GM19372 (cell line): ENCODE measurements around the gene FARS2.

Experiments
- ATAC-seq: cut with Tn5 transposase; IDR thresholded peaks from one replicate; pipeline ENCODE4 v1.9.1; 2021; ENCODE audit warnings: mild to moderate bottlenecking, low read depth, moderate library complexity; ENCODE audit not compliant: unreplicated experiment

FARS2 gene

DNA sequence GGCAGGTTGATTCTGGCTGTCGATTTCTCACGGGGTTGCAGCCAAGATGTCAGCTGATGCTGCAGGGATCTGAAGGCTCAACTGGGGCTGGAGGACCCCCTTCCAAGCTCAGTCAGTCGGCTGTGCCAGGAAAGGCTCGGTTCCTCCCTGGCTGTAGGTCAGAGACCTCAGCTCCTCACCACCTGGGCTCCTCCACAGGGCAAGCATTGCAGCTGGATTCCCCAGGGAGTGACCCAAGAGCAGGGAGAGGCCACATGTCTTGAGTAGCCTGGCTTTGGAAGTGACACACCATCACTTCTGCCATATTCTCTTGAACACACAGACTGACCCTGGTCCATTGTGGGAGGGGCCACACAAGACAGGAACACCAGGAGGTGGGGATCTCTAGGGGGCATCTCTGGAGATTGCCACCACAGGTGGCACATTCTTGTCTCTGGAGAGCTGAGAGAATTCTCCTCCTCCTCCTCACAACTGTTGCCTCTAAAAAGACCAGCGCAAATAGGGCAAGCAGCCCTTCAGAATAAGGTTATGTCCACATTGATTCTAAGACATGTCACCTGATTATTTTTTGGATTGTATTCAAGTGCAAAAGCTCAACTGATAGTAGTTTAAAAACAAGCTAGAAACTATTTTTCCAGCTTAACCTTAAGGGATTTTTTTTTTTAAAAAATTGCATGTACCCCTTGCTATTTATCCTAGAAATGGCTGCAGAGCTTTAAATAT lies 474.9 kb downstream of the FARS2 start:
- ATAC-seq, result no peak

DNA sequence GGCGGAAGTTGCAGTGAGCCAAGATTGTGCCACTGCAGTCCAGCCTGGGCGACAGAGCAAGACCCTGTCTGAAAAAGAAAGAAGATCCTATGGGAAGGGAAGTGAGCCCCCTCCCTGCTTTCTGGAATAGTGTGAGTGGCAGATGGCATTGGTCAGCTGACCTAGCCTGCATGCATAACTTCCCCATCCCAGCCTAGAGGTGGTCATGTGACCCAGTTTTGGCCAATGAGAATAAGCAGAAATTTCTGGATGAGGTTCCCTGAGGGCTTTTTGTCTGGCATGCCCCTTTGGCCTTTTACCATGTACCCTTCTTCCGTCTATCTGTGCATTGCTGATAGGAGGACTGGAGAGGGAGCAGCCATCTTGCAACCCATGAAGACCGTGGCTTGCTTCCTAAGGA lies 476.1 kb downstream of the FARS2 start:
- no peak for ATAC-seq

DNA sequence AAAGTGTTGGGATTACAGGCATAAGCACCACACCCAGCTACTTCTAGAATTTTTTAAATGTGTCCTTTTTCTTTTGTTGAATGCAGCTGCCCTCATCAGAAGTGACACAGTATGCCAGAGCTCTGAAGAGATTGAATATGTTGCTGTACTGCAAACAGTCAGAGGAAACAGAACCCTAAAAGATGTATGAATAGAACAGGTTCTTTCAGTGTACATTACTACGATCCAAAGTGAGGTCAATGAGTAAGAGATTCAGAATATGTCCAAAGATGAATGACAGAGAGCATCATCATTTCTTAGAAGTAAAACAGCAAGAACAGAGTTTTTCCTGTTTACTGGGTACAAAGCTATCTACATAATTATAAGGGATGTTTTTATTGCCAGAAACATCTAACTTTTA lies 476.9 kb downstream of the FARS2 start:
- ATAC-seq, result no peak

DNA sequence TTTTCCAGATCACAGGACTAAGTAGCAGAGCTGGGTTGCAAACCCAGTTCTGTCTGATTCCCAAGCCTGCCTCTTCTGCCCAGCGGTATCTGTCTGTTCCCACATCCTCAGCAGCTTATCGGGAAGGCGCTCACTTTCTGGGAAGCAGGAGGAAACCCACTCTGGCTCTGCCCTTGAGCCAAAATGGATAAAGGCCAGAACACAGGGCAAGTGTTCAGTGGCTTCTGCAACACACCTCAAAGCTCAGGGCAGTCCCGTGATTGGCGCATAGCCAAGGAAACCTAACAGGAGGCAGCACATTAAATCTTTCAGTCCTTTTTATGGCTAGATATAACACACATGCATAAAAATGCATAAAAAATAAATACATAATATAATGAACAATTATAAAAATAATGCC lies 483.2 kb downstream of the FARS2 start:
- no peak for ATAC-seq

DNA sequence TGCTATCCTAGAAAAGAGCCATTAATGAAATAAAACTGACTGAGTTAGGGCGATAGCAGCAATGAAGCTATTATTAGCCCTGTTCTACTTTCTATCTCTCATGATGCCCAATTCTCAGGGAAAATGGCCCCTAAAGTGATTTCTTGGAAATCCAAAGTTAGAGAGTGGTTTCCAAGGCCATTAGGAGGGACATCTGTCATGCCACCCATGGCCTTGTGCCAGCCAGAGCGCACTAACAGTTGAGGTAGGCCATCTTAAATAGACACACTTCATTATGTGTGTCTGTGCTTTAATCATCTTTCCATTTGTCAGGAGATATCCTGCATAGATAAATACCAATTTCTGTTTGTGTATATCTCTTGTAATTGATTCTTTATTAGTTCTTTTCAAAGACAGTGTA lies 483.8 kb downstream of the FARS2 start:
- ATAC-seq, result no peak

DNA sequence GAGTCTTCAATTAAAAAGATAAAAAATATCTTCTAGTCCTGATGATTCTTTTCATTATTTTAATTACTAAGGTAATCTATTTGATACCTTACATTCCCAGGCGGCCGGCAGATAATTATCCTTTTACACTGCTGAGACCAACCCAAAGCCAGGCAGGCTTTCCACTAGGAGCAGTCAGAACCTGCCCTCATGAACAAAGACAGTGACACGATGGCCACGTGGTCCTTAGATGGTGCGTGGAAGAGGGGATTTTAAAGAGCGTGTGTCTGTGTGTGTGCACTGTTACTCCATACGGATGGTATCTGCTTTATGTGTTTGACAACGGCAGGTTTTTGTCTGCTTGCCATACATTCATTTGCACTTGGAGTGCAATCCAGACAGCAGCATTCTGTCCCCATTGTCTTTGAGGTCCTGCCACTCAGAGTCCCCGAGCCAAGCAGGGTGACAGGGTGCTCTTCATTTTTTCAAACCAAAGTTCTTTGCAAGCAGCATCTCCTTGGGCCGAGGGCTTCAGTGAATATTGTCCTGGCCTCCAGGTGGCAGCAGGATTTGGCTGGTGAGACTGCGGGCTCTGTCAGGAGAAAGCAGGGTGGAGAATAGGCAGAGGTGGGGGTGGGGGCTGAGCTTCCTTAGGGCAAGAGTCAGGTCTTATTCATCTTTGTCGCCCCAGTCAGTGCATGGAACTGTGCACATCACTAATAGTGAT lies 484.9 kb downstream of the FARS2 start:
- ATAC-seq, result no peak

DNA sequence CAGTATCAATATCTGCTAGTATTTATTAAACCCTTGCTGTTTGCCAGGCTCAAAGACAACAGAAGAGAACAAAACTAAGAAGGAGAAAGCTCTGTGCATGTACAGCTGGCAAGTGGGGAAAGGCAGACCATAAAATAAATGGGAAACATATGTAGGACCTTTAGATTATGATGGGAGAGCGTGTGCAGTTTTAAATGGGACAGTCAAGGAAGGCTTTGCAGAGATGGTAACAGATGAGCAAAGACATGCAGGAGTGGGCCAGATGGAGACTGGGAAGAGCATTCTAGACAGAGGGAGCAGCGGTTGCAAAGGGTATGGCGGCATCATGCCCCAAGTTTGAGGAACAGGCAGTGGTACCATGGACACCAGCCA lies 485.4 kb downstream of the FARS2 start:
- ATAC-seq, result no peak

DNA sequence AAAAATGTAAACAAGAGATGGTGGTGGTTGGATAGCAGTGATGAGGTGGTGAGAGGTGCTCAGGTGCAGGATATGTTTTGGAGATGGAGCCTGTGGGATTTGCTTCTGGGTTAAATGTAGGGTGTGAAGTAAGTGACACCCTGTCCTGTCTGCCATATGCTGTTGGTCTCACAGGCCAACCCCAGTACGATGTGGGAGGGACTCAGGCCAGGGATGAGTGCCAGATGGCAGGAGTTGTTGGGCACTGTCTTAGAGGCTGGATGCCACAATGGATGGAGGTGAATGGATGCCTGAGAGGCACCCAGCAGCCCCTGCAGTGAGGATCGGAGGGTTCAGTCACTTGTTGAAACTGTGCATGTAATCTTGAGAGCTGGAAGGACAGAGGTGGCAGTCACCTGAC lies 486.1 kb downstream of the FARS2 start:
- ATAC-seq, result no peak

DNA sequence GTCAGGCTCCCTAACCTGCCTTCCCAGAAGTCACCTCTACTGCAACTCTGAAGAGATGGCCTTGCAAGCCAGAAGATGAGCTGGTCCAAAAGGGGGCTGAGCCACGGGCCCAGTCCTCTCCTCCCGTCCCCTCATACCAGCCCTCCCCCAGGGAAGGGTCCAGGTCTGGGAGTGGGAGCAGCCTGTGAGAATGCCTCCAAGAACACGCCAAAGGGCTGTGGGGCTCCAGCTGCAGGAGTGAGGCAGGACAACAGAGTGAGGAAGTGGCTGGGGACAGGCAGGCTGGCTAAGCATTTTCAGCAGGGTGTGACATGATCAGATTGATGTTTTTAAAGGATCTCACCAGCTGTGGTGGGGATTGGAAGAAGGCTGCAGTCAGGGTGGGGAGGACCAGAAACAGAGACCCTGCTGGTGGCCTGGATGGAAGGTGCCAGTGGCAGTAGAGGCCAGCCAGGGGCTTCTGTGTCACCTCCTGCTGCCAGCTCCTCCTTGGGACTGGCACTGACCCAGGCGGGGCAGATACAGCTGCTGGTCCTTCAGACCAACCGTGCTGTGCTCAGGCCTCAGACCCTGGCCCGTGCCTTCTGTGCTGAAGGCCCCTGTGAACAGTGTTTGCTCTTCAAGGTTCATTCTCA lies 487.8 kb downstream of the FARS2 start:
- ATAC-seq, result no peak

DNA sequence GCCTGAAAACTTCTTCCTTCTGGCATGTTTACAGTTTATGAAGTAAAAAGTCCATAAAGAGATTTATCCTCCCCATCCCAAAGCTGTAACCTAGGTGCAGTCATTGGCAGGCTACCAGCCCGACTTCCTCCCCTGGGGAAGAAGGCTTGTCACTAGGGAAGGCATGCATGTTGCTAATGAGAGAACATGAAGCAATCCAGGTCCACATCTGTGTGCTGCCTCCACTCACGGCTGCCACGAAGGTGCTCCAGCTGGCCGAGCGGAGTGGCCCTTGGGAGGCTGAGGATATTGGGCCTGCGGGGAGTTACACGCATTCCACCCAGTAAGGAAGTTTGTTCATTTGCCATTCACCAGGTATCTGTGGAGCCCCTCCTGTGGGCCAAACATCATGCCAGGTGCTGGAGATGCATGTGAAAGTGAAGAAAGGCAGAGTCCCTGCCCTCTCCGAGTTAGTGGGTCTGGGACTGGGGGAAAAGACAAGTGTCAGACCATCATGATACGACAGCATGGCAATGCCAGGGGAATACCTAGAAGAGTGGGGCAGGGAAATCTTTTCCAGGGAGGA lies 488.4 kb downstream of the FARS2 start:
- ATAC-seq, result no peak

DNA sequence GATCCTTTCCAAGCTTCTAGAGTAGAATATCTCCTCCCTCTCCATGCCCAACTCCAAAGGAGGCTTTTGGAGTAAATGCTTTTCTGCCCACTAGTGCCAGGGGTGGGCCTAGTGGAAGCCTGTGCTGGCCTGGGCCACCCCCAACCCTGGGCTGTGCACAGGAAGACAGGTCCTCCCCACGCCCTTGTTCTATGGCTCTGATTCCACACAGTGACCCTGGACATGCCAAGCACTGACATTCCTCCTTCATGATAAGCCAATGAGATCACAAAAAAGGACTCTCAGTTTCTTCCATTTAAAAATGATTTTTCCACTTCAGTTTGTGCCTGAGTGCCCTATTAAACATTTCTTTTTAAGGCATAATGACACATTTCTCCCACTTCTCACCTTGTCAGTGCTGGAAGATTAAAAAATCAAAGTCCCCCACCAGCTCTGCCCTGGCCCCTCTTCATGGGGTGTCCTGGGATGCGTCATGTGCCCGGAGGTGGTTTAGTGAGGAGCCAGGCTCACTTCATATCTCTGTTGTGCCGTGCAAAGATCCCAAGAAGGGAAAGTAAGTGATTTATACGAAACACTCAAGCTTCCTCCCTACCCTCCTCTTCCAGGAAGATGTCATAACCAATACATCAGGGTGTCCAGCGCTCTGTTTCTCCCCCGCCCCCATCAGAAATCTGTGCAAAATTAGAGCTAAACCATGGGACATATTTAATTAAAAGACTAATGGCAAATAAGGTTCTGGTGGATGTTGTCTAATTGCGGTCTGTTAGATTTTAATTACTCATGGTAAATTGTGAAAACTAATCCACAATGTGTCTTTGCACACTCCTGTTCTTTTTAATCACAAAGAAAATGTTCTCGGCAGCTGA lies 490.4 kb downstream of the FARS2 start:
- no peak for ATAC-seq

DNA sequence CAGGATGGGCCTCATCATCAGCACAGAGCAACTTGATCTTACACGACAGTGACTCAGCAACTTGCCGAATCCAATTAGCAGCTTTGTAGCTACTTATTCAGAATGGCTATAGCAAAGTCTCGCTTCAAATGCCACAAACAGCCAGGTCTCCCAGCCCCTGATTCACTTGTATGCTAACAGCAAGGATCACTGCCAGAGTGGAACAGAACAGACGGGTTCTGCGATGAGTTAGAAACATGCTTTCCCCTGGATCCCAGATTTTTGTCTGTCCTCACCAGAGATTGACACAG lies 491.0 kb downstream of the FARS2 start:
- ATAC-seq, result no peak

DNA sequence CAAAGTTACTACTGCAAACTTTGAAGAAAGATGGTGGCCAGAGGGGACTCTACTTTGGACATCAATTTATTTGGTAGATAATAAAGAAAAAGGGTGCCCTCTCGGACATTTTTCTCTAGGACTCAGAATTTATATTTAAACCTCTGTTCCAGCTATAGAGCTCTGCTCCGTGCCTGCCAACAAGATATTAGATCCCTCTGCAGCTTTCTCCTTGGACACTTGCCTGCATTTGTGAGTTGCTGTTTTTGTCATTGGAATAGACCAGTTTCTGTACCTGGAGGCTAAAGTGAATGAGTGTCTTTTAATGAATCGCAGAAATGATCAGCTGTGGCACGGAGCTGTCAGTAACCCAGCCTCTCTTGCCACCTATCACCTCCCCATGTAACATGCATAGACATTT lies 491.9 kb downstream of the FARS2 start:
- ATAC-seq, result no peak

DNA sequence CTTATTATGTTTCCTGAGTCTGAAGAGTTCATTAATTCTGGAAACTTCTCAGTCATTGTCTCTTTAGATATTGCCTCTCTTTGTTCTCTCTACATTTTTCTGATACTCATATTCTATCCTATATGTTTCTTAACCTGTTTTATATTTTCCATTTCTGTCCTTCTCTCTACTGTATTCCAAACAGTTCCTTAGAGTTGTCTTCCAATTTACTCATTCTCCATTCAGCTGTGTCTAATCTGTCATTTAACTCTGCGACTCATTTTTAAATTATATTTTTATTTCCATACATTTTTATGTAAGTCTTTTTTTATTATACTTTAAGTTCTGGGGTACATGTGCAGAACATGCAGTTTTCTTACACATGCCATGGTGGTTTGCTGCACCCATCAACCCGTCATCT lies 493.6 kb downstream of the FARS2 start:
- ATAC-seq, result no peak

DNA sequence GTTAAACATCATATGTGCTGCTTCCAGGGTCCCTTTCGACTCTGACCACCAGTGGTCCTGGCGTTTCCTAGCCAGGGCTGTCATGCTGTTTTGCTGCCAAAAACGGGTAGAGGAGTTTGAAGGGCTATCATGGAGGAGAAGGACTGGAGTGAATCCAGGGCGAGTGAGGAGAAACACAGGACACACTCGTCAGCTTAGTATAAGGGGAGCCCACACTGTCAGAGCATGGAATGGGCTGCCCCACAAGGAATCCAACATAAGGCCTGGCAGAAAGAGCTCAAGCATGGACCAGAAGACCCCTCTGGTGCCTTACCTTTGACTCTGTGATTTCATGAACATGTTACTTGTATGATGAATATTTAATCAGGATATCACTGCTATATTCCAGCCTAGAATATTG lies 498.3 kb downstream of the FARS2 start:
- ATAC-seq, result no peak

DNA sequence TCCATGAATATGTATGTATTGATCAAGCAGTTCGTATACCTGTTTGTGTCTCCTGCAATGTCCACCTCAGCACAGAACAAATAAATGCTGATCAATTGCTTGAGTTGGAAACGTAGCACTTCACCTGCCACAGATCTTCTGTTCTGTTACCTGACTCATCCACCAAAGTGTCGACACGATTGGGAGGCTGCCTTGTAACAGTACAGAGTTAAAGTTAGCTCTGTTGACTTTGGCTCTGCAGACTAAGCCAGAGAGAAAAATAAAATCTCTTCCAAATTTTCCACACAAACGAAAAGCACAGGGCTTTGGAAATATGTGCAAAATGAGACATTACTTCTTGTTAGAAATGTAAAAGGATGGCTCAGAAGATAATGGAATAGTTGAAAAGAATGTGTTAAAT lies 500.1 kb downstream of the FARS2 start:
- no peak for ATAC-seq

DNA sequence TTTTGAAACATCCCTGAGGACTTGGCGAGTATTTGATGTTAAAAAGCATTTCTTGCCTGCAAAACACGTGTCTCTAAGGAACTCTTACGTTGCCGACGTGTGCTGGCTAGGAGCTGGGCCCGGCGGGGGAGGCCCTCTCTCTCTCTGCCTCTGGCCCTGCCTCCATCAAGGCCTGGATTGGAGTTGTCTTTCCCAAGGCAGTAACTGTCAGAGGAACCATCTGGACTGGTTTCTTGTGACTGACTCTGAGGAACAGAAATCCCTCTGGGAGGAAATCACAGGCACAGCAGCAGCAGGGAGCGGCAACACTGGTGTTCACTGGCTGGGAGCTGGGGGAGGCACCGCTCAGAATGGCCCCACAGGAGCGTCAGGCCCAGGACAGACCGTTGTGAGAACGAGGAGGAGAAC lies 501.3 kb downstream of the FARS2 start:
- ATAC-seq, result no peak

DNA sequence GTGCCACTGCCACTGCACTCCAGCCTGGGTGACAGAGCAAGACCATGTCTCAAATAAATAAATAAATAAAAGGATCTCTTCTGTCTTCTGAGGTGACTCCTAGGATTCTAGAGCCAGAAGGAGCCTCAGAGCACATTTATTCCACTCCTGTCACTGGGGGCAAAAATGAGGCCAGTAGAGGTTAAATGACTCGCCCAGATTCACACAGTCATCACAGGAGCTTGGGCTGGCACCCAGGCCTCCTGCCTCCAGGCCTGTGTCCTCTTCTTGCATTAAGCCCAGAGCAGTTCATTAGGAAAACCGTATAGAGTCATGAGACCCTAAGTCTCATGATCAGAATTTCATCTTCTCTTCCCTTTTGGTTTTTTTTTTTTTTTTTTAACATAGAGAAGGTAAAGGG lies 502.1 kb downstream of the FARS2 start:
- no peak for ATAC-seq

DNA sequence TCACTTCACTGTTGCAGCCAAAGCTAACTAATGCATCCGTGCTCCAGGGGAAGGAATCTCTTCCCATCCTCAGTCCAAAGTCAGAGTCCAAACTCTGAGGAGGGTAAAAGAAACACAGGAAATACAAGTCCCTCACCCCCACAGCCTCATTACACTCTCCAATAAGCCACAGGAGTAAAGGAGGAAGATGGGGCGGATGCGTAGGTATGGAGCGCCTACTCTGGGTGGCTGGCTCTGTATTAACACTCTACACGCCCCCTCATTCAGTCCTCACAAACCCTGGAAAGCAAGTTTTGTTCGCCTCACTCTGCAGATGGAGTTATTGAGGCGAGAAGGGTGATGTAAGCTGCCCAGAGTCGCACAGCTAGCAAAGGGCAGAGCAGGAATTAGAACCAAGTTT lies 502.6 kb downstream of the FARS2 start:
- ATAC-seq, result no peak

DNA sequence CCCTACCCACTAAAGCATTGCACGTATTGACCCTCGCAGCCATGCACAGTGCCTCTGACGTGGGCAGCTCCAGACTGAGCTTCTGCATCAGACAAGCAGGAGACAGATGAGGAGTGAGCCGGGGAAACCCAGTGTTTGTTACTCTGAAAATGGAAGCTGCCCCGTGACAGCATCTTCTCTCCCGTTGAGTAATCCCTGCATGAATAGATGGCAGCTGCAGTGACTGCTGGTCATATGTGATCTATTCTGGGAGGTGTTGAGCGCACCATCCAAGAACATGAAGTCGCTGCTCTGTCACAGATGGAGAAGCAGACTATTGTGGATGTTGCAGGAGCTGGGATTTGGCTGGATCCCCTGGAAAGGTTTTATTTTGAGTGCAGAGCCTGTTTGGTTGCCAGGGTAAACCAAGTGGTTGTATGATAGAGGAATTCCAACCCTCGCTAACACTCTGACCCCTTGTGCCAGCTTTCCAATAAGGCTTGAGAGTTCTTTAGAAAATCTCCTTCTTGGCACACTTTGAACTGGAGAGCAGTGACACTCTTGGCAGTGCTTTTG lies 503.2 kb downstream of the FARS2 start:
- no peak for ATAC-seq
